IMR-90 (cell line): Measurements from ENCODE around the gene EDEM1. TPM values are rescaled to one million over a fixed set of nuclear protein-coding genes. Genes with fewer than 3 reads are reported as not detected.
A peak's percentile ranks its signal among the peaks of the same experiment; 100 is the strongest.

Source experiments
- ATAC-seq: fragments of 200-7000 bp; cut with Tn5 transposase; 2 replicates; pipeline ENCODE4 v1.9.1; 2020; ENCODE audit warnings: low read depth, mild to moderate bottlenecking, moderate library complexity
- Bru-seq: library from RNA; stranded (reverse); fragments of 400-500 nt; gene quantifications from one replicate; lab custom pipeline; 2021; lab: Mats Ljungman, UMichigan
- BruChase-seq, 2 experiments: library from RNA; stranded (reverse); fragments of 400-500 nt; gene quantifications; one replicate each; lab custom pipeline; 2021; lab: Mats Ljungman, UMichigan
- BruUV-seq: library from RNA; stranded (reverse); fragments of 400-500 nt; replicated peaks from 2 replicates; lab custom pipeline; 2021; lab: Mats Ljungman, UMichigan
- CTCF ChIA-PET: fragments of 300-600 bp; formaldehyde crosslinking; extraction: SDS; loops from one replicate; lab custom pipeline; 2021; ENCODE audit warnings: antibody characterized with exemption; lab: Yijun Ruan, JAX
- POLR2A ChIA-PET: fragments of 300-600 bp; sonication (Branson Sonifier 250); formaldehyde crosslinking; loops from one replicate; lab custom pipeline; 2022; ENCODE audit warnings: antibody characterized with exemption; ENCODE audit not compliant: unreplicated experiment; lab: Charles Lee
- DNase-seq: peaks from one replicate; pipeline ENCODE4 v3.0.0; 2013
- H2AFZ ChIP-seq: replicated peaks from 2 replicates; pipeline ENCODE3; 2013; ENCODE audit warnings: low read length, mild to moderate bottlenecking; ENCODE audit not compliant: poor library complexity
- H2AK5ac ChIP-seq: 2 replicates; pipeline ENCODE4 v1.6.1; 2013; ENCODE audit warnings: low read depth, low read length, inconsistent platforms
- H2AK9ac ChIP-seq: replicated peaks from 2 replicates; pipeline ENCODE3; 2013; ENCODE audit warnings: mild to moderate bottlenecking, low read depth, low read length, moderate library complexity; ENCODE audit not compliant: poor library complexity
- H2BK120ac ChIP-seq: 2 replicates; pipeline ENCODE4 v1.6.1; 2013; ENCODE audit warnings: low read depth, low read length, inconsistent platforms
- H2BK15ac ChIP-seq: 3 replicates; pipeline ENCODE4 v1.6.1; 2013; ENCODE audit warnings: low read depth, low read length, inconsistent platforms
- H2BK20ac ChIP-seq: 2 replicates; pipeline ENCODE4 v1.6.1; 2013; ENCODE audit warnings: low read depth, mild to moderate bottlenecking, inconsistent platforms, low read length, moderate library complexity
- H2BK5ac ChIP-seq: 2 replicates; pipeline ENCODE4 v1.6.1; 2013; ENCODE audit warnings: mild to moderate bottlenecking, low read depth, low read length, inconsistent platforms; ENCODE audit not compliant: poor library complexity, severe bottlenecking
- H3K14ac ChIP-seq: replicated peaks from 2 replicates; pipeline ENCODE4 v1.6.1; 2013; ENCODE audit warnings: low read depth, low read length, inconsistent platforms
- H3K18ac ChIP-seq: 2 replicates; pipeline ENCODE4 v1.6.1; 2013; ENCODE audit warnings: low read depth, low read length, control low read depth
- H3K23ac ChIP-seq: 2 replicates; pipeline ENCODE4 v1.6.1; 2013; ENCODE audit warnings: low read depth, low read length, inconsistent platforms
- H3K27ac ChIP-seq: 2 replicates; pipeline ENCODE4 v1.5.1; 2013; ENCODE audit warnings: mild to moderate bottlenecking, control low read depth, low read length; ENCODE audit not compliant: insufficient read depth
- H3K27me3 ChIP-seq: 2 replicates; pipeline ENCODE4 v1.6.1; 2013; ENCODE audit warnings: low read length; ENCODE audit not compliant: control insufficient read depth, insufficient read depth
- H3K36me3 ChIP-seq: 2 replicates; pipeline ENCODE4 v1.6.1; 2013; ENCODE audit warnings: low read length, mixed read lengths; ENCODE audit not compliant: control insufficient read depth, insufficient read depth
- H3K4ac ChIP-seq: 2 replicates; pipeline ENCODE4 v1.6.1; 2013; ENCODE audit warnings: low read depth, low read length, inconsistent platforms
- H3K4me1 ChIP-seq: 2 replicates; pipeline ENCODE4 v1.6.1; 2013; ENCODE audit warnings: low read length, mixed read lengths; ENCODE audit not compliant: control insufficient read depth, insufficient read depth
- H3K4me2 ChIP-seq: 2 replicates; pipeline ENCODE4 v1.6.1; 2013; ENCODE audit warnings: low read depth, mild to moderate bottlenecking, control low read depth, low read length, moderate library complexity
- H3K4me3 ChIP-seq: 2 replicates; pipeline ENCODE4 v1.5.1; 2013; ENCODE audit warnings: low read depth, mild to moderate bottlenecking, control low read depth, low read length, moderate library complexity; ENCODE audit not compliant: insufficient read depth
- H3K56ac ChIP-seq: 2 replicates; pipeline ENCODE4 v1.6.1; 2013; ENCODE audit warnings: low read length, inconsistent platforms; ENCODE audit not compliant: insufficient read depth; ENCODE audit errors: extremely low read depth
- H3K79me1 ChIP-seq, 2 experiments: 2 replicates each; pipeline ENCODE4 v1.6.1; 2013; ENCODE audit warnings: low read length in 2 of 2, inconsistent platforms in 1 of 2, low read depth in 1 of 2
- H3K9ac ChIP-seq: 2 replicates; pipeline ENCODE4 v1.6.1; 2013; ENCODE audit warnings: low read depth, low read length, control low read depth
- H3K9me1 ChIP-seq: 2 replicates; pipeline ENCODE4 v1.6.1; 2013; ENCODE audit warnings: low read length, inconsistent platforms; ENCODE audit not compliant: insufficient read depth
- H3K9me3 ChIP-seq: 2 replicates; pipeline ENCODE4 v1.6.1; 2013; ENCODE audit warnings: low read length; ENCODE audit not compliant: control insufficient read depth, insufficient read depth
- H4K20me1 ChIP-seq: 2 replicates; pipeline ENCODE4 v1.6.1; 2013; ENCODE audit warnings: low read length, inconsistent platforms; ENCODE audit not compliant: insufficient read depth
- H4K5ac ChIP-seq: 2 replicates; pipeline ENCODE4 v1.6.1; 2013; ENCODE audit warnings: mild to moderate bottlenecking, low read depth, low read length, control low read depth
- H4K8ac ChIP-seq, 2 experiments: 2 replicates each; pipeline ENCODE4 v1.6.1; 2013; ENCODE audit warnings: low read depth in 2 of 2, low read length in 2 of 2, control low read depth in 1 of 2, inconsistent platforms in 1 of 2
- H4K91ac ChIP-seq: 2 replicates; pipeline ENCODE4 v1.6.1; 2013; ENCODE audit warnings: low read depth, low read length, inconsistent platforms; ENCODE audit not compliant: insufficient read depth
- BHLHE40 ChIP-seq: fragments of 150-350 bp; IDR thresholded peaks from 2 replicates; pipeline ENCODE4 v1.6.1; 2016; ENCODE audit warnings: mild to moderate bottlenecking, low read depth, low read length
- CEBPB ChIP-seq: IDR thresholded peaks from 2 replicates; pipeline ENCODE4 v1.6.1; 2012; ENCODE audit warnings: low read depth, low read length, improper control_type of control experiment
- MAZ ChIP-seq: IDR thresholded peaks from 2 replicates; pipeline ENCODE4 v1.6.1; 2012; ENCODE audit warnings: low read depth, mild to moderate bottlenecking, low read length, improper control_type of control experiment, moderate library complexity, borderline replicate concordance
- NFE2L2 ChIP-seq: fragments of 150-350 bp; IDR thresholded peaks from 2 replicates; pipeline ENCODE4 v1.6.1; 2016; ENCODE audit warnings: low read depth, mild to moderate bottlenecking, low read length
- RAD21 ChIP-seq: IDR thresholded peaks from 2 replicates; pipeline ENCODE4 v1.6.1; 2012; ENCODE audit warnings: low read length, improper control_type of control experiment
- RCOR1 ChIP-seq: IDR thresholded peaks from 2 replicates; pipeline ENCODE4 v1.6.1; 2012; ENCODE audit warnings: mild to moderate bottlenecking, low read length, improper control_type of control experiment; ENCODE audit not compliant: insufficient replicate concordance
- RFX5 ChIP-seq: IDR thresholded peaks from 2 replicates; pipeline ENCODE4 v1.8.0; 2012; ENCODE audit warnings: low read depth, mild to moderate bottlenecking, low read length, moderate library complexity
- SMC3 ChIP-seq: fragments of 150-350 bp; IDR thresholded peaks from 2 replicates; pipeline ENCODE4 v1.6.1; 2016; ENCODE audit warnings: low read depth, mild to moderate bottlenecking, antibody characterized with exemption, low read length, moderate library complexity
- WGBS, 2 experiments: methylation state at CpG; one replicate each; pipeline versions ENCODE4 v1.1.5 to v1.1.7; 2013; ENCODE audit warnings: missing lambda C conversion rate in 2 of 2; ENCODE audit not compliant: insufficient read length in 1 of 2; ENCODE audit errors: extremely low coverage in 2 of 2; 5-methylcytosine and 5-hydroxymethylcytosine counted together
- dilution Hi-C: fragments of 300-500 bp; cut with HindIII; formaldehyde crosslinking; loops from one replicate; pipeline ENCODE4 v1.14.3; 2018; ENCODE audit warnings: low sequenced_read_pairs; ENCODE audit not compliant: unreplicated experiment
- in situ Hi-C: fragments of 300-500 bp; cut with MboI; formaldehyde crosslinking; loops from 3 replicates; pipeline ENCODE4 v1.14.3; 2019; ENCODE audit warnings: low sequenced_read_pairs, inconsistent platforms, mixed read lengths
- intact Hi-C: fragments of 100-400 bp; cut with micrococcal nuclease; formaldehyde crosslinking; loops from 2 replicates; pipeline ENCODE4 v1.10.0; 2022
- long read RNA-seq: library from polyadenylated mRNA; unstranded; transcript quantifications from one replicate; pipeline ENCODE4 v2.0.0, GENCODE V29; 2021; ENCODE audit not compliant: unreplicated experiment
- polyA plus RNA-seq, 3 experiments: library from polyadenylated mRNA; depleted of rRNA; stranded (reverse); fragments of >200 nt; gene quantifications; 2 replicates each; pipeline ENCODE4 v1.2.3, GENCODE V29; 2012; ENCODE audit warnings: low replicate concordance in 1 of 3
- total RNA-seq: library from RNA; depleted of rRNA; stranded (reverse); fragments of >200 nt; gene quantifications from 2 replicates; pipeline ENCODE4 v1.2.3, GENCODE V29; 2012; rRNA removed
- TF ChIP-seq, protein P1 (sequence below): fragments of 150-350 bp; IDR thresholded peaks from 2 replicates; pipeline ENCODE4 v1.6.1; 2016; ENCODE audit warnings: low read depth, mild to moderate bottlenecking, low read length, moderate library complexity, borderline replicate concordance
- TF ChIP-seq, protein P2 (sequence below): fragments of 150-350 bp; IDR thresholded peaks from 2 replicates; pipeline ENCODE4 v1.6.1; 2017; ENCODE audit warnings: mild to moderate bottlenecking, antibody characterized with exemption, low read length, low read depth

The EDEM1 gene
- total RNA-seq: 20.8 and 23.5 TPM in 2 replicates
- polyA plus RNA-seq (2012; rRNA removed): 19.9 and 27.0 TPM in 2 replicates
- polyA plus RNA-seq (2012; cell fraction: cytosol; rRNA removed): 9.4 and 12.3 TPM in 2 replicates
- polyA plus RNA-seq (2012; cell fraction: nucleus; rRNA removed; ENCODE audit: low replicate concordance): 15.0 and 38.4 TPM in 2 replicates
- percentile 86 among the genes with signal in this experiment for Bru-seq, nascent RNA
- percentile 94 among the genes with signal in this experiment for BruChase-seq, experiment 1, labeled RNA remaining after a 6-hour chase
- percentile 93 among the genes with signal in this experiment for BruChase-seq, experiment 2, labeled RNA remaining after a 2-hour chase
- long read RNA-seq, full-length matches to known transcripts: 40 of 62 reads
- long read RNA-seq, partial matches to known transcripts: 3 of 62 reads
- long read RNA-seq, other reads (novel, unspliced or antisense): 19 of 62 reads

DNA sequence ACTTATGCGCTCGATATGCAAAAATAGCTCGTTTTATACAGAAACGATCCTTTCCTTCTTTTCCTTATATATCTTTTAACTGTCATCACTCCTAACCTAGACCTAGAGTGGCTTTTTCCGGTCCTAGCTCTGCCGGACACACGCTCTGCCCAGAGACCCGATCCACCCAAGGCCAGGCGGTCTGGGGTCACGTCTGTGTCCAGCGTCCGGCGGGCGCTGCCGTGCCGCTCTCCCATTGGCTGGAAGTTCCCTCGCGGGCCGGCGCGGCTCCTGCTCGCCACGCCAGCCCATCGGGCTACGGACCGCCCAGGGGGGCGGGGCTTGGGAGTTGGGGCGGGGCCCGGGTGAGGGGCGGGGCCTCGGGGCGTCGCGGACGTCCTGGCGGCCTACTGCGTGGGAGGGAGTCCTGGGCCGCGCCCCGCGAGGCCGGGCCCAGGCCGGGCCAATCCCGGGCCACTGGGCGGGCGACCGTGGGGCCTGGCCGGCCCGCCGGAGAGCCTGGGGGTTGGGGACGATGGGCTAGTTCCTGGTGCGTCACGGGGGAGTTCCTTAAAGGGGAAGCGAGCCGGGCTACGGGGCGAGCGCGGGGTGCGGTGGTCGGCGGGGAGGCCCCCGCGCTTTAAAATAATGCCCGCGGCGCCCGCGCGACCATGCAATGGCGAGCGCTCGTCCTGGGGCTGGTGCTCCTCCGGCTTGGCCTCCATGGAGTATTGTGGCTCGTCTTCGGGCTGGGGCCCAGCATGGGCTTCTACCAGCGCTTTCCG, at the start of gene EDEM1:
EDEM1 (plus strand) TSS at position 552 of the 764 bp plus-strand sequence; CDS start at position 651, 99 bp downstream.
- Histone ChIP-seq H2BK120ac (no peak within 1 kb of the TSS), H2AFZ (peak within 1 kb of the TSS; percentile 95), H4K20me1 (peaks cover 15% of the 10 kb centered on the region; the same call in 1 of the 2 replicates), H3K9me3 (no peaks in the 10 kb centered on the region), H3K23ac (peak within 1 kb of the TSS; percentile 90), H3K4me3 (peak within 1 kb of the TSS; percentile 94), H4K8ac (peak within 1 kb of the TSS; percentile 53 to 81), H2BK20ac (no peak within 1 kb of the TSS), H3K14ac (peak within 1 kb of the TSS; percentile 85), H2BK5ac (peak within 1 kb of the TSS; percentile 88), H3K36me3 (no peaks in the 10 kb centered on the region), H3K27ac (peak within 1 kb of the TSS; percentile 88), H3K4me1 (peaks cover 2% of the 10 kb centered on the region), H4K5ac (peak within 1 kb of the TSS; percentile 66), H3K27me3 (no peaks in the 10 kb centered on the region), H3K4ac (peak within 1 kb of the TSS; percentile 79), H4K91ac (peak within 1 kb of the TSS; percentile 71), H3K18ac (peak within 1 kb of the TSS; percentile 47), H3K9ac (peak within 1 kb of the TSS; percentile 92), H2BK15ac (no peak within 1 kb of the TSS), H3K4me2 (peak within 1 kb of the TSS; percentile 94), H2AK9ac (peak within 1 kb of the TSS; percentile 98), H2AK5ac (peak within 1 kb of the TSS; percentile 80; the same call in 1 of the 2 replicates), H3K9me1 (peaks cover 9% of the 10 kb centered on the region; the same call in 1 of the 2 replicates), H3K79me1 (peaks cover 0 to 31% of the 10 kb centered on the region in 2 experiments; a peak in 2 of 4 replicates), H3K56ac (peak within 1 kb of the TSS; percentile 80)
- WGBS, 2 experiments: 0% methylated on average over 35 of the region's 78 CpGs; no CpG with 5 or more reads in 1 of the 2 experiments
- no TSS peak for BruUV-seq
- ChIA-PET CTCF (interaction anchor here (1.2 kb wide), 1 partner anchor 15 kb away, joined by 4 read pairs; no protein-coding TSS in a partner anchor), POLR2A (interaction anchor here (0.6 kb wide), 1 partner anchor 23 kb away, joined by 3 read pairs; no protein-coding TSS in a partner anchor)
- intact Hi-C loops: loop anchor here (1.0 to 5.0 kb wide), 4 partner anchors 50 to 530 kb away; partner anchors contain the start of gene ARL8B
- DNase-seq (peak; percentile 94), ATAC-seq (peak; percentile 95)
- in situ Hi-C loops: no loop called here
- dilution Hi-C loops: no loop called here
- TF ChIP-seq, protein P1, sequence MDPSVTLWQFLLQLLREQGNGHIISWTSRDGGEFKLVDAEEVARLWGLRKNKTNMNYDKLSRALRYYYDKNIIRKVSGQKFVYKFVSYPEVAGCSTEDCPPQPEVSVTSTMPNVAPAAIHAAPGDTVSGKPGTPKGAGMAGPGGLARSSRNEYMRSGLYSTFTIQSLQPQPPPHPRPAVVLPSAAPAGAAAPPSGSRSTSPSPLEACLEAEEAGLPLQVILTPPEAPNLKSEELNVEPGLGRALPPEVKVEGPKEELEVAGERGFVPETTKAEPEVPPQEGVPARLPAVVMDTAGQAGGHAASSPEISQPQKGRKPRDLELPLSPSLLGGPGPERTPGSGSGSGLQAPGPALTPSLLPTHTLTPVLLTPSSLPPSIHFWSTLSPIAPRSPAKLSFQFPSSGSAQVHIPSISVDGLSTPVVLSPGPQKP: no peak
- no peak for TF ChIP-seq CEBPB
- no peak for TF ChIP-seq RAD21
- TF ChIP-seq RFX5: no peak
- TF ChIP-seq BHLHE40: no peak
- peak; percentile 72; the same call in 1 of the 2 replicates for TF ChIP-seq MAZ
- TF ChIP-seq NFE2L2: no peak
- TF ChIP-seq, protein P2, sequence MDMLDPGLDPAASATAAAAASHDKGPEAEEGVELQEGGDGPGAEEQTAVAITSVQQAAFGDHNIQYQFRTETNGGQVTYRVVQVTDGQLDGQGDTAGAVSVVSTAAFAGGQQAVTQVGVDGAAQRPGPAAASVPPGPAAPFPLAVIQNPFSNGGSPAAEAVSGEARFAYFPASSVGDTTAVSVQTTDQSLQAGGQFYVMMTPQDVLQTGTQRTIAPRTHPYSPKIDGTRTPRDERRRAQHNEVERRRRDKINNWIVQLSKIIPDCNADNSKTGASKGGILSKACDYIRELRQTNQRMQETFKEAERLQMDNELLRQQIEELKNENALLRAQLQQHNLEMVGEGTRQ: no peak
- TF ChIP-seq SMC3: no peak
- no peak for TF ChIP-seq RCOR1
